T-helper 2 cell treated with Interferon-gamma antibody and Interleukin-4, amounts not matched to agents 5 μg/mL and 100 μg/mL, for 36 hours (primary cell): ENCODE results near the gene SLC22A4.

Experiments
- DNase-seq: peaks from one replicate; pipeline ENCODE4 v3.0.0; 2021; ENCODE audit warnings: low spot score
- H3K27ac Mint-ChIP-seq: one replicate; pipeline ENCODE4 v1.8.0; 2021; ENCODE audit warnings: mild to moderate bottlenecking, mixed read lengths
- H3K27me3 Mint-ChIP-seq: one replicate; pipeline ENCODE4 v1.8.0; 2021; ENCODE audit warnings: low read depth, mixed read lengths
- H3K36me3 Mint-ChIP-seq: one replicate; pipeline ENCODE4 v1.8.0; 2021; ENCODE audit warnings: low read depth, mixed read lengths
- H3K4me1 Mint-ChIP-seq: one replicate; pipeline ENCODE4 v1.8.0; 2021; ENCODE audit warnings: low read depth, mixed read lengths
- H3K4me3 Mint-ChIP-seq: one replicate; pipeline ENCODE4 v1.8.0; 2022; ENCODE audit warnings: mild to moderate bottlenecking, moderate library complexity, mixed read lengths
- H3K9me3 Mint-ChIP-seq: one replicate; pipeline ENCODE4 v1.8.0; 2021; ENCODE audit warnings: mixed read lengths

SLC22A4 gene

GRCh38 chr5:132386644-132387286 lies 92.6 kb downstream of the SLC22A4 start:
- peak; percentile 67 for DNase-seq
- no peak overlapping the region for H3K4me3 Mint-ChIP-seq
- H3K4me1 Mint-ChIP-seq = peaks cover 34% of the 10 kb centered on the region
- H3K36me3 Mint-ChIP-seq = no peaks in the 10 kb centered on the region
- H3K27ac Mint-ChIP-seq = peak overlapping the region; percentile 8
- no peaks in the 10 kb centered on the region for H3K27me3 Mint-ChIP-seq
- H3K9me3 Mint-ChIP-seq = no peaks in the 10 kb centered on the region

DNA sequence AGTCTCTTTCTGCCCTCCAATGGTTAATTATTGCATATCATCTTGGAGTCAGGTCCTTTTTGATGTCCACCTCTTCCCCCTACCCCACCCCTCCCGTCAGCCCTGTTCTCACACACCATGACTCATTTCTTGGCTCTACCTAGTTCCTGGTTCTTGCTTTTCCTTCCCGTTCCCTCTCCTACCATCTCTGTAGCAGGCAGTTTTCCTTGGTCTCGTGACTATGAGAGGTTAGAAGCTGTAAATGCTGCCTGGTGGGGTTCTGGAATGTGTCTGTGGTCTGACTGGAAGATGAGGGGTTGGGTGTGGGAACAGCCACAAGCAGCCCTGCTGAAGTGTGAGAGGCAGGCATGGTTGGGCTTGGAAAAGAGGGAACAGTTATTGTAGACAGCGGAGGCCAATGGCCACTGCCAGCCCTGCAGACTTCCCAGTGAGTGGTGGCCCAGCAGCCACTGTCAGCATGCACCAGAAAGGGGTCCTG lies 93.5 kb downstream of the SLC22A4 start:
- H3K36me3 Mint-ChIP-seq = no peaks in the 10 kb centered on the region
- no peak for DNase-seq
- peaks cover 37% of the 10 kb centered on the region for H3K4me1 Mint-ChIP-seq
- H3K4me3 Mint-ChIP-seq = no peak overlapping the region
- H3K27ac Mint-ChIP-seq = no peak overlapping the region
- H3K27me3 Mint-ChIP-seq = no peaks in the 10 kb centered on the region
- H3K9me3 Mint-ChIP-seq = no peaks in the 10 kb centered on the region

GRCh38 chr5:132388244-132389050 lies 94.3 kb downstream of the SLC22A4 start:
- DNase-seq = no peak
- no peak overlapping the region for H3K4me3 Mint-ChIP-seq
- peaks cover 43% of the 10 kb centered on the region for H3K4me1 Mint-ChIP-seq
- no peaks in the 10 kb centered on the region for H3K9me3 Mint-ChIP-seq
- no peaks in the 10 kb centered on the region for H3K27me3 Mint-ChIP-seq
- H3K36me3 Mint-ChIP-seq = no peaks in the 10 kb centered on the region
- H3K27ac Mint-ChIP-seq = no peak overlapping the region

DNA sequence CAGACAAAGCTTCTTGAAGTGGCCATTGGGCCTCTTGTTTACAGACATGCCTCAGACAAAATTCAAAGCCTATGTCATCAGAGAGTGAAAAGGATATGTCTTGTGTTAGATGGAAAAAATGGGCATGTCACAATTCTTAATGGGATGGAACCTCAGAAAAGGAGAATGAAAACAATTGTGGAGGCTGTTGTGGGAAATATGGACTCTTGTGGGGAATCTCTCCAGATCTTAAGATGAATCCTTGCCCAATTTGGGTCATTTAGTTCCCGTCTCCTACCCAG lies 94.8 kb downstream of the SLC22A4 start:
- H3K4me3 Mint-ChIP-seq = no peak overlapping the region
- H3K9me3 Mint-ChIP-seq = no peaks in the 10 kb centered on the region
- H3K4me1 Mint-ChIP-seq = peaks cover 43% of the 10 kb centered on the region
- DNase-seq = no peak
- H3K27me3 Mint-ChIP-seq = no peaks in the 10 kb centered on the region
- H3K36me3 Mint-ChIP-seq = no peaks in the 10 kb centered on the region
- no peak overlapping the region for H3K27ac Mint-ChIP-seq

- H3K9me3 Mint-ChIP-seq = no peaks in the 10 kb centered on the region
- DNase-seq = peak; percentile 39
- no peaks in the 10 kb centered on the region for H3K36me3 Mint-ChIP-seq
- H3K27me3 Mint-ChIP-seq = no peaks in the 10 kb centered on the region
- H3K27ac Mint-ChIP-seq = no peak overlapping the region
- peaks cover 43% of the 10 kb centered on the region for H3K4me1 Mint-ChIP-seq
- no peak overlapping the region for H3K4me3 Mint-ChIP-seq
Observed at GRCh38 chr5:132389585-132390286, 95.5 kb downstream of the SLC22A4 start.

DNA sequence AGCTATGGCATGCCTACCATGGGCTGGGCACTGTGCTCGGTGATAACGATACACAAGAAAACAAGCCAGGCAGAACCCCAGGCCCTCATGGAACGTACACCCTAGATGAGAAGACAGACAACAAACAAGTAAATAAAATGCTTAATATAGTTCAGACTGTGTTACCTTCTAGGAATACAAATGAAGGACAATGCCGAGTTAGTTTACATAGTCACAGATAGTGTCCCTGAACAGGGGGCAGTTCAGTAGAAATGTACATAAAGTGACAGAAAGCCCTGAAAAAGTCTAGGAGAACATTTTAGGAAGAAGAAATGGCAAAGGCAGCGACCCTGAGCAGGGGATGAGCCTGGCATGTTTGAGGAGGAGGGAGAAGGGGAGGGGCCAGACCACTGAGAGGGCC lies 97.1 kb downstream of the SLC22A4 start:
- Mint-ChIP-seq H3K9me3 (no peaks in the 10 kb centered on the region), H3K4me3 (no peak overlapping the region), H3K36me3 (peaks cover 6% of the 10 kb centered on the region), H3K4me1 (peaks cover 41% of the 10 kb centered on the region), H3K27me3 (no peaks in the 10 kb centered on the region), H3K27ac (no peak overlapping the region)
- no peak for DNase-seq

DNA sequence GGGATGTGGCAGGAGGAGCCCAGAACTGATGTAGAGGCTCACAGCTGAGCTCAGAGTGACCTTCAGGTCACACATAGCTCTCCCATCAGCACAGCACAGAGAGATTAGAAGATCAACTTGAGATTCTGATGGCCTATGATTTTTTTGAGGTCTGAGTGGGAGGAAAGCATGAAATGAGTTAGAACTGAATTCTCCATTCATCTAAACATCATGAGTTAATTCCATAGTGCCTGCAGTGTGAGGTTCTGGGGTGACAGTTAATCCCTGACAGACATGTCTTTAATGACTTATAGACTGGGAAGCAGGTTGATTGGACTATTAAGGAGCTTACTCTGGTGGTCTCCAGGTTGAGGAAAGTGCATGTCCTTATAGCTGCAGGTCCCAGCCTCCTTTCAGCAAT lies 97.7 kb downstream of the SLC22A4 start:
- no peak for DNase-seq
- H3K4me1 Mint-ChIP-seq = peaks cover 41% of the 10 kb centered on the region
- no peak overlapping the region for H3K4me3 Mint-ChIP-seq
- H3K9me3 Mint-ChIP-seq = no peaks in the 10 kb centered on the region
- H3K27me3 Mint-ChIP-seq = no peaks in the 10 kb centered on the region
- H3K36me3 Mint-ChIP-seq = peaks cover 6% of the 10 kb centered on the region
- no peak overlapping the region for H3K27ac Mint-ChIP-seq

DNA sequence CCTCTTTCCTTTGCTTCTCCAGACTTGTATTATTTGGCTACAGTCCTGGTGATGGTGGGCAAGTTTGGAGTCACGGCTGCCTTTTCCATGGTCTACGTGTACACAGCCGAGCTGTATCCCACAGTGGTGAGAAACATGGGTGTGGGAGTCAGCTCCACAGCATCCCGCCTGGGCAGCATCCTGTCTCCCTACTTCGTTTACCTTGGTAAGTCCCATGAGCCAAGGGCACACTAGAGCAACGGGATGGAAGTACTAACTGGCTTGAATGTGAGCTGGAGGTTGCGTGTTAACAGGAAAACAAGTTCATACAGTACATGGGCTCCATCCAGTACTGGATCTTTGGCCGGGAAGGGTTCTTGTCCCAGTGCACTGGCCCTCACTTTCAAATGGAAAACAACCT lies 98.2 kb downstream of the SLC22A4 start:
- Mint-ChIP-seq H3K4me1 (peaks cover 44% of the 10 kb centered on the region), H3K36me3 (peaks cover 6% of the 10 kb centered on the region), H3K27me3 (no peaks in the 10 kb centered on the region), H3K9me3 (no peaks in the 10 kb centered on the region), H3K4me3 (no peak overlapping the region), H3K27ac (no peak overlapping the region)
- no peak for DNase-seq

- no peak for DNase-seq
- Mint-ChIP-seq H3K9me3 (no peaks in the 10 kb centered on the region), H3K27ac (peak overlapping the region; percentile 31), H3K4me3 (no peak overlapping the region), H3K27me3 (no peaks in the 10 kb centered on the region), H3K36me3 (peaks cover 6% of the 10 kb centered on the region), H3K4me1 (peaks cover 43% of the 10 kb centered on the region)
Observed at GRCh38 chr5:132392978-132393825, 99.0 kb downstream of the SLC22A4 start.
